Dedifferentiated amniotic fluid mesenchymal stem cell (primary cell): ENCODE measurements around the gene KDSR.

Source experiments
- DNase-seq: peaks from one replicate; pipeline ENCODE4 v3.0.0-alpha.2; 2016; ENCODE audit errors: extremely low spot score

KDSR gene

DNA sequence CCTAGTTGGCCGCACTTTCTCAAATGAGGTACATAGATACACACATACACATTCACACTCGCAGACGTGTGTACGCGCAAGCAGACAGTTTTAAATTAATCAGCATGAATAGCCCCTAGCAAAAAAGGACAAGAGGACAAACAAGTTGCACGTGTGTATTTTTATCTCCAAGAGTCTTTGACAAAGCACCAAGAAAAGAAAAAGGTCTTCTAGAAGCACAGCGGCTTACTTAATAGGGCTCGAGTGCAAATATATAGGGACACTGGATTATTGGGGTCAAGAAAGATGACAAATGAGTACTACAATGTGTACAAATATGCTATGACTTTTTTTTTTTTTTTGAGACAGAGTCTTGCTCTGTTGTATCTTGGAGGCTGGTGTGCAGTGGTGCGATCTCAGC lies 45.7 kb downstream of the KDSR start:
- no peak for DNase-seq

DNA sequence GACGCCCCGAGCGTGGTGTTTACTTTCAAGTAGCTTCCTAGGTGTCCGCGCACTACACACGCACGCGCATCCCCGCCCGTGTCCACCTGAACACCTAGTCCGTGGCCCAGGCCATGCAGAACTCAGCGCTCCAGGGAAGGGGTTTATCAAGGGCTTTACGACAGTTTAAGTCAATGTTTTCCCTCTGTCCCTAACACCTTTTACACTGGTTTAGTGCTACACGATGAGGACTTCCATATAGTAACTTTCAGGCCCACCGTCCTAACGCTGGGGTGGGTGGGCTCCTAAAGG lies 46.1 kb downstream of the KDSR start:
- no peak for DNase-seq

DNA sequence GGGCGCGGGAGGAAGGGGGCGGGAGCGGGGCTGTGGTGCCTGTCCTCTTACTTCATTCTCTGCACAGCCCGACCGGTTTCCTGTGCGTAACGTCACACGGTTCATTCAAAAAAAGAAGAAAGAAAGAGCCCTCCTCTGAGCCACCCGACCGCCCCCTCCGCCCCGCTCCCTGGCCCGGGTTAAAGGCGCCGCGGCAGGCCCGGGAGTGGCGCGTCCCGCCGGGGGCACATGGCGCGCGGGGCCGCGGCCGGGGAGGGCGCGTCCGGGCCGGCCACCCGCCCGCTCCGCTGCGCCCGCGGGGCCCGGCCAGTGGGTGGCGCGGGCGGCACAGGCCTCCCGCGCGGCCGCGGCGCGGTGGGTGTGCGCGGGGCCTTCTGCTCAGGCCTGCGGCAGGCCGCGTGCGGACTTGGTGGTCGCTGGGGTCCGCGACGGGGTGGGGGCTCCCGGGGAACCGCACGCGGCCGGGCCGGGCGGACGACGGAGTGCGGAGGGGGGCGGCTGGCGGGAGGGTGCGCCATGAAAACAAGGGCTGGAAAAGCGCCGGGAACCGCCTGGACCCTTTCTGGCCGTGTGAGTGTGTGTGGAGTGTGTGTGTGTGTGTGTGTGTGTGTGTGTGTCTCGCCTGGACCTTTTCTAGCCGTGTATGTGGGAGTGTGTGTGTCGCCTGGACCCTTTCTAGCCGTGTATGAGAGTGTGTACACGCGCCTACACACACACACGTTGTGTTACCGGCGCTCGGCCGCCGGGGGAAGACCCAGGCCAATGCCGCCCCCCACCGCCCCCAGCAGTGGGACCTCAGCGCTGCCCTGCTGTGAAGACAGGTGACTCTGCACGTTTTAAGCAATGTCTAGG lies 46.7 kb downstream of the KDSR start:
- DNase-seq: peak; percentile 63

DNA sequence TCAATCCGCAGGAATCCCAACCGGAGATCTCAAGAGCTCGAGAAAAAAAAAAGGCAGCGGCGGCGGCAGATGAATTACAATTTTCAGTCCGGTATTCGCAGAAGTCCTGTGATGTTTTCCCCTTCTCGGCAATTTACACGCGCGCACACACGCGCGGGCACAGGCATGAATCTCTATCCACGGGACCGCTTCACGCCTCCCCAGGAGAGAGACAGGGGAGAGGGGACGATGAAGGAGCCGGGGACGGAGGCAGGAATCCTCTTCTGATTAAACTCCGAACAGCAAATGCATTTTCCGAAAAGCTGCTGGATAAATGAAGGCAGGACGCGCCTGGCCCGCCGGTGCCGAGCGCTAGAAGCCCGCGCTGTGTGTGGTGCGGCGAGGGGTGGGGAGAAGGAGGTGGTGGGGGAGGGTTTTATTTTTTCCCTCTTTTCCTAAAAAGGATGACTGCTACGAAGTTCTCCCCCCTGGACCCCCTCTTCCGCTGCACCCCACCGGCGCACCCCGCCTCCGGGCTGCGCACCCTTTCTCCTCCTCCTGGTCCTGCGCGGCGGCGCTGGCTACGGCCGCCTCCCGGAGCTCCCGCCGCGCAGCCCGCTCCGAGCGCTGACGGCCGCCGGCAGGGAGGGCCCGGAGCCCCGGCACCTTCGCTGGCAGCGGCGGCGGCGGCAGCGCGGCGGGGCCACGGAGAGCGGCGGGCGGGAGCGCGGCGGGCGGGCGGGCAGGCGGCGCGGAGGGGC lies 47.5 kb downstream of the KDSR start, which contains the start of gene BCL2:
Gene BCL2 (minus strand): TSS at position 387 of the 740 bp plus-strand sequence.
- DNase-seq: peak; percentile 41

GRCh38 chr18:63318889-63319382 lies 48.1 kb downstream of the KDSR start:
- DNase-seq: no peak

- DNase-seq: no peak
Observed at GRCh38 chr18:63317982-63318888, 48.8 kb downstream of the KDSR start.

DNA sequence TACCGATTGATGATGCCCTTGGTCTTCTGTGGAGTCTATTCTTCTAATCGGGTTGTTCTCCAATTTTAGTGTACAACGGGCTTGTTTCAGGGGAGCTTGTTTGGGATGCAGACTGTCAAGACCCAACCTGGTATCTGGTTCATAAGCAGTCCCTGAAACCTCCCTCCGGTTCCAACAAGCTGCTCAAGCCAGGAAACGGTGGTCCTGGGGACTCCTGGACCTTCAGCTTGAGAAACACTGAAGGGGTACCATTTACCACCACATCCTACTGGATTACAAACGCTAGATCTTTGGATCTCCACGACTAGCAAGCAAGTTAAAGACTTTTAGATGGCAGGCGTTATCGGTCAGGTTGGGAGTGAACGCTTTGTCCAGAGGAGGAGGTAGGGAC lies 49.5 kb downstream of the KDSR start:
- no peak for DNase-seq

DNA sequence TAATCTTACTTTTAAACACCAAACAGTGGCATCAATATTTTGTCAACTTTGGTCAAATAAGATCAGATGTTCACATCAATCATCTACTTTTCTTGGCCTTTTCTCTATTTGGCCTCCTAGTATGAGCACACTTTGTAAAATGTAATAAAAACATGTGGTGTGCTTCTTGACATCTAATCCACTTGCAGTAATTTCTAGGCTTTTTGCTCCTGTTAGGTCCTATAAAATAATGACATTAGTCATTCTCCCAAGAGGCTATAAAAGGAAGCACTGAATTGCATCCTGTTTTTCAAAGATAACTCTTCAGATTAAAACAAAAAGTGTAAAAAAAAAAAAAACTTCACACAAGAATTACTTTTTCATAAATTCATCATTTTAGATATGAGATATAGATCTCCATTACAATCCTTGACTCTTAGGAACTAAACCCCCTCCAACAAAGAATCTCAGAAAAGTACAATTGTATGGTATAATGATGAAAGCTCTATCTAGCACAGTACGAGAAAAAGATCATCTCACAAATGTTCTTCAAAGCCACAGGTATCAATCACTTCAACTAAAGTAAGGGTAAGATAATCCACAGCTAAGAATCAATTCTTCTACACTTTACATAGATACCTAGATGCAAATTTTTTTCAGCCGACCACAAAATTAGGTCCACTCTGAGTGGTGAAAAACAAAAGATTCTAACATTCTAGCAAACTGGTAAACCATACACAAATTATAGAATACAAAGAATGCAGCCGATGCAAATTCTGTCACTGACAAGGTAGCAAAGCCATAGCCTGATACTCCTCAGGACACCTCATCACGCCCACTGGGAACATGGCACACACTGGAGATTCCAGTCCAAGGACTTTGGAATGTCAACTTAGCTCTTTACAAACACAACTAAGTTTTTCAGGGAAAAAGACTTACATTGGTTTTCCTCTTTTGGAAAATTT lies 50.1 kb downstream of the KDSR start:
- DNase-seq: no peak

- no peak for DNase-seq
Observed at GRCh38 chr18:63315876-63316275, 51.1 kb downstream of the KDSR start.

GRCh38 chr18:63315131-63315662 lies 51.8 kb downstream of the KDSR start:
- DNase-seq: no peak

GRCh38 chr18:63314062-63314790 lies 52.8 kb downstream of the KDSR start:
- no peak for DNase-seq

DNA sequence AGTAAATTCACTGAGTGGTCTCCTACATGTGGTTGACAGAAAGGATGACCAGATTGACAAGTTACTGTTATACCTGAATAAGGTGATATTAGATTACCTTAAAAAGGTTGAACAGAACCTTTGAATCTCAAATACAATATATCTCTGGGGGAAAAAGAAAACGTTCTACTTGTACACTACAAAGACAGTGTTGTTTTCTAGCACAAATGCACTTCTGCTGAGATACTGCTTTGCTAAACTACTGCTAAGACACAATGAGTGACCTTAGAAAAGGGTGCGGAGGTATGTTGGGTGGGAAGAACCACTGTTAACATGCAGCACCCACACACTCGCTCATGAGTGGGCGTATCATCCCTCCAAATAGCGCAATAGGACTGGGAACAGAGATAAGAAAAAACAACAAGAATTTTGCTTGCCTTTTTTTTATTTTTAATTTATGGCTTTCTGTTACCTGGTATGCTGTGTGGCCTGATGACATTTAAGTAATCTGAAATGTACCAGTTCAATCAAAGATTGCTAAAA lies 53.5 kb downstream of the KDSR start:
- no peak for DNase-seq

DNA sequence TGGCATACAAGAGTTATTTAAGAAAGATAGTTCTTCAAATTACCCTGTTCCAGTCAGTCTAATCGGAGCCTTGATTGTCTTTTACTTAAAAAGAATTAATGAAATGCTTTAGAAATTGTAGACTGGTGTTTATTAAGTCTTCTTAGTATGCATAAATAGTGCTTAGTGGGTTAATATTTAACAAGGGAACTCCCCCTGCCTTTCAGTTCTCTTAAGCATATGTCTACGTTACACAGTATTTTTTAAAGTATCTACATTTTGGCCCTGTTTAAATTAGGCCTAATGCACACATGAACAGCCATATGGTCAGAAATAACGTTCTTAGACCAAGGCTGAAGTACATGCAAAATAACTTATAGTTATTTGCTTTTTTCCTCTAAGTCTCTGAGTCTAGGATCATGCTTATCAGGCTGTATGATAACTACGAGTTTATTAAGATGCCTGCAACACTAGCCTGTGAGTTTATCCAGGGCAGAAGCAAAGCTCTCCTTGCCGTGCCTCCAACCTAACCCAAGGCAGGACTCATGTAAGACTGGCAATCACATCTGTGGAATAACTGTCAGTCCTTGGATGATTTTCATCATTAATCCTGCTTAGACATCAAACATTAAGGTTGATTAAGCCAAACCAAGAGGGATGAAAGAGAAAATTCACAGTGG lies 54.1 kb downstream of the KDSR start:
- no peak for DNase-seq

- DNase-seq: no peak
Observed at GRCh38 chr18:63312019-63312409, 55.0 kb downstream of the KDSR start.

DNA sequence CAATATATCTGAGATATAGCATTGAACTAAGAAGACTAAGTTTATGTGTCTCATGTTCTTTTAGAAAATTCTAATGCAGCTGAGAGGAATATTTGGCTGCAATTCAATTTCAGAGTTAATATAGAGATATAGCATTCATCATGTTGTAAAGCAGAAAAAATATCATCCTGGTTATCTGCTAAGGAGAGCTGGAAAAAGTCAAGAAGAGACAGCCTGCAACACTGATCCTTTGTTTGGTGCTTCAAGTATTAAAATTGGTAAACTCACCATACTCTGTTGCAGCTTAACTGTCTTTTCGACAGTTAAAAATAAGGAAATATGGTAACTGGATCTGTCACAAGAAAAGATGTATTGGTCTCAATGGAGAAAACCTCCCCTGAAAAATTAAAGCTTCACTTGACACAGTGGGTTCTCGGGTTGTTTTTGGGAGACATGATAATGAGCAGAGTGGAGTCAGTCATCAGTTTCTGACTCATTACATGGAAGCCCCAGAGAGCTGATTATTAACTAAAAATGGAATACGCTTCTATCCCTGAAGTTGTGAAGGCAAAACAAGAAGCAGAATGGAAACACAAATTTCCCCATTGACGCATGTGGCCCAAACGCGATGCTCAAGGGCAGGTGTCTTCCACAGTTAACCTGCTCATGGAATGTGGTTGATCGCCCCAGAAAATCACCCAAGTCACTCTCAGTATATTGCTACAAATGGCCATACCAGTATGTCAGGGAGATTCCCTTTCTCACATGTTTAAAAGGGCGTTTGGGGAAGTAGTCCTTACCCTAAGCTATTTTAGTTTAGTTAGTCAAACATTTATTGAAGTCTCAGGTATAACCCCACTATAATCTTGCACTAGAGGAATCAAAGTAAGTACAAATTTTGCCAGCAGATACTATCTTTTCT lies 55.6 kb downstream of the KDSR start:
- DNase-seq: no peak

- DNase-seq: no peak
Observed at GRCh38 chr18:63309422-63309821, 57.6 kb downstream of the KDSR start.

GRCh38 chr18:63307551-63308200 lies 59.3 kb downstream of the KDSR start:
- DNase-seq: no peak
